Cardiac muscle cell (in vitro differentiated cells and primary cell): ENCODE results near the gene MBOAT7. TPM values are rescaled to one million over a fixed set of nuclear protein-coding genes. Genes with fewer than 3 reads are reported as not detected.

Experiments
- DNase-seq, 2 donors: peaks; one replicate each; pipeline versions ENCODE4 v3.0.0 to v3.0.0-alpha.2; 2010 to 2017; ENCODE audit warnings: low read depth in 1 of 2, low spot score in 1 of 2
- H3K27ac ChIP-seq: fragments of 200-600 bp; sonication (generic); 2 replicates; pipeline ENCODE4 v1.5.1; 2016
- H3K27me3 ChIP-seq: fragments of 200-600 bp; sonication (generic); 2 replicates; pipeline ENCODE4 v1.6.0; 2016; ENCODE audit warnings: control low read depth
- H3K36me3 ChIP-seq: fragments of 200-600 bp; sonication (generic); 2 replicates; pipeline ENCODE4 v1.5.1; 2016; ENCODE audit warnings: control low read depth
- H3K4me1 ChIP-seq: fragments of 200-600 bp; sonication (generic); 2 replicates; pipeline ENCODE4 v1.8.1; 2017; ENCODE audit warnings: low read depth, mild to moderate bottlenecking, mixed run types
- H3K4me3 ChIP-seq: fragments of 200-600 bp; sonication (generic); 2 replicates; pipeline ENCODE4 v1.5.1; 2016; ENCODE audit warnings: mild to moderate bottlenecking
- H3K9me3 ChIP-seq: fragments of 200-600 bp; sonication (generic); 2 replicates; pipeline ENCODE4 v1.5.1; 2017; ENCODE audit warnings: low read depth, mild to moderate bottlenecking, control low read depth
- polyA plus RNA-seq: library from polyadenylated mRNA; unstranded; fragments of >200 nt; fragmentation: Nextera tagmentation; extraction: Ambion mirVana; gene quantifications from 2 replicates; pipeline ENCODE4 v1.2.1, GENCODE V29; 2016
- total RNA-seq: library from RNA; depleted of rRNA; stranded (reverse); fragments of >200 nt; gene quantifications from 2 replicates; pipeline ENCODE4 v1.2.3, GENCODE V29; 2016
- TF ChIP-seq, protein P1 (sequence below): IDR thresholded peaks from 2 replicates; pipeline ENCODE4 v1.5.1; 2012; ENCODE audit warnings: low read depth, mild to moderate bottlenecking, low read length

MBOAT7 gene
- total and polyA plus RNA-seq, 2 experiments from 2014 or later, result 118 to 131 TPM

DNA sequence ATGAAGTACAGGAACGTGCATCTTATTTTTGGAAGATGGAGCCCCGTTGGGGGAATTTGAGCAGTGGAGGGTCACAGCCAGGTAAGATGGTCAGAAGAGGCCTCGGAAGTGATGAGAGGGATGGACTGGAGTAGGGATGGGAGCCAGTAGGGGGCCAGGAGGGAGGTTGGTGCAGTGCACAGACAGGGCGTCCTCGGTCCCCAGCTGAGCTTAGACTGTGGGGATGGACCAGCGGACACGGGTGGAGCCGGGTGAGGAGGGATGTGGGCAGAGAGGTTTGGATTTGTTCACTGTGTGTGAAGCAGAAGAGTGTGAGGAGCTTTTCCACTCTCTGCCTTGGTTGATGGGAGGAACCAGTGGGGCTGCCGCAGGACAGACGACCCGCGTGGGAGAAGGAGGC lies 21.9 kb upstream of the MBOAT7 start:
- TF ChIP-seq, protein P1, sequence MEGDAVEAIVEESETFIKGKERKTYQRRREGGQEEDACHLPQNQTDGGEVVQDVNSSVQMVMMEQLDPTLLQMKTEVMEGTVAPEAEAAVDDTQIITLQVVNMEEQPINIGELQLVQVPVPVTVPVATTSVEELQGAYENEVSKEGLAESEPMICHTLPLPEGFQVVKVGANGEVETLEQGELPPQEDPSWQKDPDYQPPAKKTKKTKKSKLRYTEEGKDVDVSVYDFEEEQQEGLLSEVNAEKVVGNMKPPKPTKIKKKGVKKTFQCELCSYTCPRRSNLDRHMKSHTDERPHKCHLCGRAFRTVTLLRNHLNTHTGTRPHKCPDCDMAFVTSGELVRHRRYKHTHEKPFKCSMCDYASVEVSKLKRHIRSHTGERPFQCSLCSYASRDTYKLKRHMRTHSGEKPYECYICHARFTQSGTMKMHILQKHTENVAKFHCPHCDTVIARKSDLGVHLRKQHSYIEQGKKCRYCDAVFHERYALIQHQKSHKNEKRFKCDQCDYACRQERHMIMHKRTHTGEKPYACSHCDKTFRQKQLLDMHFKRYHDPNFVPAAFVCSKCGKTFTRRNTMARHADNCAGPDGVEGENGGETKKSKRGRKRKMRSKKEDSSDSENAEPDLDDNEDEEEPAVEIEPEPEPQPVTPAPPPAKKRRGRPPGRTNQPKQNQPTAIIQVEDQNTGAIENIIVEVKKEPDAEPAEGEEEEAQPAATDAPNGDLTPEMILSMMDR, result peak; percentile 1
- Histone ChIP-seq H3K36me3 (peaks cover 19% of the 10 kb centered on the region), H3K9me3 (no peaks in the 10 kb centered on the region), H3K4me1 (peaks cover 39% of the 10 kb centered on the region), H3K4me3 (no peak overlapping the region), H3K27ac (peak overlapping the region; percentile 85), H3K27me3 (no peaks in the 10 kb centered on the region)
- no peak for DNase-seq

DNA sequence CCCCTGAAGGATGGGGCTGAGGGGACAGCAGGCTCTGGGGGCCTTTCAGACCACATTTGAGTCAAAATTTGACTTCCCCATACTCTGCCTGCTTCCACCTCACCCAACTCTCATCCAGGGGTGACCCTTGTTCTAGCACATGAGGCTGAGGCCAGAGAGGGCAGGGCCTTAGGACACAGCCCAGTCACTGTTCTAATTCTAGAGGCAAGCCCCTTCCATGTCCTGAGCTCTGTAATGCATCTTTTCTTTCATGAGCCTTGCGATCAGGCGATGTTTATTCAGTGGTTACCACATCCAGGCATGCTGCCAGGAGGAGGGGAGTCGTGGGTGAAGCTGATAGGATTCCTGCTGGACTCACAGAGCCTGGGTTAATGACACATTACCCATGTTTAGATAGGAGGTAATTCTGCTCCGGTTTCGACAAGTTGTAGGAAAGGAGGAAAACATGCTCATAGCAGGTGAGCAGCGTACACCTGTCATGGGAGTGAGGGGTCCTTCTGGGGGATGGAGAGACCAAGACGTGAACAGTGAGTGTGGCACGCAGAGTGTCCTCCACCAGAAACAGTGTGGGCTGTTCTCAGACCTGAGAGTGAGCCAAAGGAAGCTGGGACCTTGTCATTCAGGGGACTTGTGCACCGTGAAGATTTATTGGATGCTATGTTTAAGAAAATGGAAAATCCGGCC lies 20.6 kb upstream of the MBOAT7 start:
- peak; percentile 52 to 99 for DNase-seq
- TF ChIP-seq, protein P1, result no peak

DNA sequence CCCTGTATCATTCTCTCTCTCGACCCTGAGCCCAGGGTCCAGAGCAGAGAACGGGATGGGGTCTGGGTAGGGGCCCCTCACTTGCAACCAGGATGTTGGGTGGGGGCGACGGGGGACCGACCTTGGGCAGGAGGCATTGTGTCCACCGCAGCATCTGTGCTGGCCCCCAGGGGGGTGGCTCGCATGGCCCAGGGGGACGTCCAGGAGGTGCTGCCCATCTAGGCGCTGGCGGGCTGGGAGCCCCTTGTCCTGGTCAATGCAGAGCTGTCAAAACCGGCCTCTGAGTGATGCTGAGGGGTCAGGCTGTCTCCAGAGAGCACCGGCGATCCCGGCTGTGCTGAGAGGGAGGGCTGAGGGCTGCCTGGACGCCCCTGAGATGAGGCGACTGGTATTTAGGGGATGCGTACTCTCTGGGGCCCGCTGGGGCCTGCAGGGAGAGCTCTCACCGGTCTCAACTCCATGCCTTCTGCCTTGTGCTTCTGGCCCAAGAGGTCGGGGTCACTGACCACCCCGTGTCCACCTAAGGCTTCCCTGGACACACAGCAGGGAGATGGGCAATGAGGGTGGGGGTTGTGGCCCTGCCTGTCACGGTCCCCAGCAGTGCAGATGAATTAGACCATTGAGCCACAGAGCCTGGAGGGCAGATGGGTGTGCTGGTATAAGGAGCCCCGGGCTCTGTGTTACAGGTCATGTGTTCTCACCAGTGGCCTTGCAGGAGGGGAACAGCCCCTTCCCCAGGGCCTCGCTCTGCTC lies 19.9 kb upstream of the MBOAT7 start:
- no peak for DNase-seq
- Histone ChIP-seq H3K4me3 (no peak overlapping the region), H3K27ac (peak overlapping the region; percentile 68), H3K4me1 (peaks cover 43% of the 10 kb centered on the region), H3K9me3 (no peaks in the 10 kb centered on the region), H3K36me3 (peaks cover 36% of the 10 kb centered on the region), H3K27me3 (no peaks in the 10 kb centered on the region)
- TF ChIP-seq, protein P1, result no peak

More for the DNA sequence above, 20.6 kb upstream of the MBOAT7 start:
- H3K36me3 ChIP-seq, result peaks cover 28% of the 10 kb centered on the region
- peaks cover 39% of the 10 kb centered on the region for H3K4me1 ChIP-seq
- H3K27me3 ChIP-seq, result no peaks in the 10 kb centered on the region
- H3K27ac ChIP-seq, result peak overlapping the region; percentile 68
- no peak overlapping the region for H3K4me3 ChIP-seq
- no peaks in the 10 kb centered on the region for H3K9me3 ChIP-seq

DNA sequence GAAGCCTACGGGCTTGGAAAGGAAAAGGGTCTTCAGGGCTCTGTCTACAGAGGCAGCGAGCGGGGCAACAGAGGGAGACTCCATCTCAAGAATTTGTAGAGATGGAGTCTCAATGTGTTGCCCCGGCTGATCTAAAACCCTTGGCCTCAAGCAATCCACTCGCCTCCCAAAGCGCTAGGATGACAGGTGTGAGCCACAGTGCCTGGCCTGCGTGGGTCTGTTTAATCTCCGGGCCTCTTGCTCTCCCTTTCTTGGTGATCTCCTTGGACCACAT lies 19.3 kb upstream of the MBOAT7 start:
- TF ChIP-seq, protein P1, result no peak
- Histone ChIP-seq H3K27ac (peak overlapping the region; percentile 68), H3K4me3 (no peak overlapping the region), H3K4me1 (peaks cover 40% of the 10 kb centered on the region), H3K36me3 (peaks cover 41% of the 10 kb centered on the region), H3K9me3 (no peaks in the 10 kb centered on the region), H3K27me3 (no peaks in the 10 kb centered on the region)
- peak in 1 of 2 donors; percentile 44 for DNase-seq

DNA sequence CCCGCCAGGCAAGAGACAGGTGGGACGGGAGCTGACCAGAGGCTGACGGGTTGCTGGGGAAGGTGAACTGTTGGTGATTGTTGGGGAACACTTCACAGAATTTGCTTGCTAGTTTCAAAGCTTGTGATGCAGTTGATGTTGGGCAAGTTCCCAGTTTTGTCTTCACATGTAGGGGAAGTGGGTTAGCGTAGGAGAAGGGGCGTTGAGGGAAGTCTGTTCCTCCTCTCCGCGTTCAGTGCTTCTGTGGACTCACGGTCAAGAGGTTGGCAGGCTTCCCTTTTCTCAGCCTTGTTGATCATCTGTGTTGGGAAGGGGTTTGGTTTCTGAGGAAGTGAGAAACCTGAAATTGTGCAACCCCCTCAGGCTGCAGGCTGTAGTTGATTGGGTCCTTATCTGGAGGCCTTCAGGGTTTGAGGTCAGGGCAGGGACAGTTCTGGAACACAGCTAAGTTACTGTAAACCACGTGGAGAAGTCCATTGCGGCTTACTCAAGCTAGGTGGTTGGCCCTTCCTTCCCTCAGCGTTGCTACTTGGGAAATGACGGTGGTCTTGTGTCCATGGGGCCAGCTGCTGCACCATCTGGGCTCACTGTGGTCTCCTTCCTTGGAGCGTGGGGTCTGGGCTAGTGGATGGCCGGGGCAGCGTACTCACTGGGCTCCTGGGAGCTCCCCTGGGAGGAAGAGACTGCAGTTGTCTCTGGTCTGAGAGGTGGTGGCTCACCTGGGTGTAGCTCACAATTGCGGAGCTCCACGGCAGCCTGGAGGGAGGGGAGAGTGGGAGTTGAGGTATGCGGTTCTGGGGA lies 18.8 kb upstream of the MBOAT7 start:
- no peaks in the 10 kb centered on the region for H3K9me3 ChIP-seq
- no peak overlapping the region for H3K4me3 ChIP-seq
- DNase-seq, result peak in 1 of 2 donors; percentile 100
- TF ChIP-seq, protein P1, result no peak
- no peaks in the 10 kb centered on the region for H3K27me3 ChIP-seq
- H3K27ac ChIP-seq, result peak overlapping the region; percentile 68
- peaks cover 40% of the 10 kb centered on the region for H3K4me1 ChIP-seq
- H3K36me3 ChIP-seq, result peaks cover 46% of the 10 kb centered on the region
